HepG2 (cell line): Measurements from ENCODE around the gene CDC25C. TPM values are rescaled to one million over a fixed set of nuclear protein-coding genes. Genes with fewer than 3 reads are reported as not detected.

Source experiments
- ATAC-seq: fragments of 200-7000 bp; cut with Tn5 transposase; 3 replicates; pipeline ENCODE4 v1.9.1; 2020; ENCODE audit warnings: mild to moderate bottlenecking, moderate library complexity
- BruUV-seq: library from RNA; stranded (reverse); fragments of 400-500 nt; replicated peaks from 2 replicates; lab custom pipeline; 2021; lab: Mats Ljungman, UMichigan
- CTCF ChIA-PET: fragments of 300-600 bp; formaldehyde crosslinking; extraction: SDS; loops from one replicate; lab custom pipeline; 2021; ENCODE audit warnings: low total read pairs, inconsistent platforms, low intra/inter-chr PET ratio; lab: Yijun Ruan, JAX
- POLR2A ChIA-PET: fragments of 350-600 bp; sonication (Branson Sonifier 250); formaldehyde crosslinking; loops from one replicate; lab custom pipeline; 2020; ENCODE audit warnings: antibody characterized with exemption, inconsistent platforms; lab: Yijun Ruan, JAX
- DNase-seq: peaks from one replicate; pipeline ENCODE4 v3.0.0-alpha.2; 2015; ENCODE audit warnings: low spot score
- FAIRE-seq: peaks from 3 replicates; lab custom pipeline; 2011; peaks lifted over from hg19 to GRCh38; lab: Jason Lieb, UNC
- H2AFZ ChIP-seq: one replicate; pipeline ENCODE4 v1.6.1; 2011; ENCODE audit warnings: low read length, inconsistent platforms
- H3K27ac ChIP-seq: fragments of 300-600 bp; 3 replicates; pipeline ENCODE4 v1.8.0; 2011; ENCODE audit warnings: mixed run types, mild to moderate bottlenecking, mixed read lengths, low read length, inconsistent platforms; ENCODE audit not compliant: insufficient read depth; ENCODE audit errors: extremely low read length
- H3K27me3 ChIP-seq, 2 experiments: fragments of 200-600 bp in 1 of 2; 2 replicates in 1 of 2; 3 replicates in 1 of 2; pipeline versions ENCODE4 v1.6.0 to v1.8.0; 2011; ENCODE audit warnings: low read length in 2 of 2, mild to moderate bottlenecking in 2 of 2, moderate library complexity in 2 of 2, inconsistent platforms in 1 of 2; ENCODE audit not compliant: insufficient read depth in 2 of 2, control insufficient read depth in 1 of 2
- H3K36me3 ChIP-seq, 2 experiments: fragments of 200-600 bp in 1 of 2; replicated peaks in 1 of 2; 2 replicates in 1 of 2; 3 replicates in 1 of 2; pipeline versions ENCODE4 v1.5.1 to v1.8.0; 2011; ENCODE audit warnings: low read length in 2 of 2, inconsistent platforms in 1 of 2; ENCODE audit not compliant: insufficient read depth in 2 of 2, control insufficient read depth in 1 of 2
- H3K4me1 ChIP-seq: 2 replicates; pipeline ENCODE4 v1.5.1; 2012; ENCODE audit warnings: low read length, inconsistent platforms; ENCODE audit not compliant: insufficient read depth
- H3K4me2 ChIP-seq: 2 replicates; pipeline ENCODE4 v1.6.0; 2011; ENCODE audit warnings: low read depth, low read length, inconsistent platforms
- H3K4me3 ChIP-seq, 3 experiments: fragments of 200-600 bp in 1 of 3; sonication (generic), shearing (Covaris generic) in 1 of 3; replicated peaks in 1 of 3; 2 replicates each; pipeline ENCODE4 v1.5.1; 2011 to 2016; ENCODE audit warnings: low read length in 3 of 3, inconsistent platforms in 2 of 3, low read depth in 2 of 3, mild to moderate bottlenecking in 2 of 3, control low read depth in 1 of 3, mixed read lengths in 1 of 3; ENCODE audit not compliant: insufficient read depth in 1 of 3
- H3K79me2 ChIP-seq: one replicate; pipeline ENCODE4 v1.6.1; 2011; ENCODE audit warnings: low read length, inconsistent platforms; ENCODE audit not compliant: insufficient read depth
- H3K9ac ChIP-seq: 2 replicates; pipeline ENCODE4 v1.6.0; 2011; ENCODE audit warnings: mild to moderate bottlenecking, low read depth, low read length, inconsistent platforms; ENCODE audit not compliant: insufficient read depth
- H3K9me3 ChIP-seq: 2 replicates; pipeline ENCODE4 v1.5.1; 2012; ENCODE audit warnings: mild to moderate bottlenecking, low read length
- H4K20me1 ChIP-seq: 2 replicates; pipeline ENCODE4 v1.6.0; 2011; ENCODE audit warnings: inconsistent platforms, mild to moderate bottlenecking, low read length, moderate library complexity; ENCODE audit not compliant: insufficient read depth
- HIC2 ChIP-seq: sonication (generic); formaldehyde crosslinking; IDR thresholded peaks from 2 replicates; pipeline ENCODE4 v1.9.0; 2022; ENCODE audit warnings: low read depth, missing genetic modification reagents
- HNRNPK ChIP-seq: fragments of 200-400 bp; formaldehyde crosslinking; IDR thresholded peaks from 2 replicates; pipeline ENCODE4 v1.6.1; 2018; ENCODE audit warnings: low read length, low read depth, moderate library complexity, mild to moderate bottlenecking; ENCODE audit not compliant: poor library complexity, severe bottlenecking
- HOXA9 ChIP-seq: sonication (generic); formaldehyde crosslinking; IDR thresholded peaks from 2 replicates; pipeline ENCODE4 v1.8.1; 2022; ENCODE audit warnings: missing genetic modification reagents, mild to moderate bottlenecking, moderate library complexity, borderline replicate concordance
- JUND ChIP-seq: sonication (generic); formaldehyde crosslinking; IDR thresholded peaks from 2 replicates; pipeline ENCODE4 v1.8.0; 2022; ENCODE audit warnings: mild to moderate bottlenecking, missing genetic modification reagents
- REL ChIP-seq: sonication (generic); formaldehyde crosslinking; conservative IDR thresholded peaks from 2 replicates; pipeline ENCODE4 v1.8.0; 2022; ENCODE audit warnings: mild to moderate bottlenecking, missing genetic modification reagents, moderate library complexity
- ZBTB14 ChIP-seq: sonication (generic); formaldehyde crosslinking; IDR thresholded peaks from 2 replicates; pipeline ENCODE4 v1.4.0; 2020; ENCODE audit warnings: missing genetic modification reagents
- ZBTB38 ChIP-seq: sonication (generic); formaldehyde crosslinking; IDR thresholded peaks from 2 replicates; pipeline ENCODE4 v1.5.1; 2020; ENCODE audit warnings: mild to moderate bottlenecking, missing genetic modification reagents
- ZNF296 ChIP-seq: sonication (generic); formaldehyde crosslinking; conservative IDR thresholded peaks from 2 replicates; pipeline ENCODE4 v1.5.0; 2020; ENCODE audit warnings: mild to moderate bottlenecking, missing genetic modification reagents
- ZNF382 ChIP-seq: sonication (generic); formaldehyde crosslinking; IDR thresholded peaks from 2 replicates; pipeline ENCODE4 v1.5.0; 2020; ENCODE audit warnings: missing genetic modification reagents, mild to moderate bottlenecking, borderline replicate concordance
- WGBS: methylation state at CpG from one replicate; pipeline ENCODE4 v1.1.6; 2017; ENCODE audit warnings: low lambda C conversion rate; 5-methylcytosine and 5-hydroxymethylcytosine counted together
- in situ Hi-C: cut with HindIII; loops from 2 replicates; pipeline ENCODE4 v1.10.0; 2017; ENCODE audit warnings: low pct_unique_long_range_greater_than_20kb; ENCODE audit not compliant: extremely low pct_ligation_motif_present
- intact Hi-C: fragments of 100-400 bp; cut with micrococcal nuclease; formaldehyde crosslinking; loops from one replicate; pipeline ENCODE4 v1.10.0; 2022; ENCODE audit not compliant: unreplicated experiment
- polyA plus RNA-seq, 8 experiments: library from polyadenylated mRNA; depleted of rRNA in 3 of 8; stranded (reverse) in 7 of 8; unstranded in 1 of 8; fragments of >200 nt; fragmentation: Illumina TruSeq in 4 of 8; extraction: Trizol in 4 of 8; gene quantifications; 2 replicates each; pipeline versions ENCODE4 v1.2.1 to v1.2.3, GENCODE V29; 2011 to 2016; ENCODE audit warnings: low read depth in 4 of 8, missing spikeins in 1 of 8, mixed read lengths in 1 of 8; ENCODE audit not compliant: insufficient read depth in 1 of 8
- total RNA-seq, 5 experiments: library from RNA; depleted of rRNA; stranded (reverse); fragments of >200 nt; fragmentation: Illumina TruSeq; extraction: Trizol; gene quantifications; 2 replicates each; pipeline ENCODE4 v1.2.3, GENCODE V29; 2016; ENCODE audit warnings: low read depth in 1 of 5

Gene CDC25C
- total and polyA plus RNA-seq, 2 of the 13 experiments (the other 11 are each of a cell fraction or from before 2014, with no cell fraction given): 17.7 to 27.6 TPM

GRCh38 chr5:138364576-138364975, 33.0 kb upstream of the CDC25C start:
- Histone ChIP-seq H3K4me2 (no peak overlapping the region), H3K36me3 (no peaks in the 10 kb centered on the region; a peak in 2 of 5 replicates), H3K9ac (no peak overlapping the region), H3K9me3 (no peaks in the 10 kb centered on the region), H3K4me1 (peaks cover 22% of the 10 kb centered on the region), H4K20me1 (peaks cover 9% of the 10 kb centered on the region), H2AFZ (no peak overlapping the region), H3K27me3 (no peaks in the 10 kb centered on the region; a peak in 1 of 5 replicates), H3K4me3 (no peak overlapping the region), H3K27ac (no peak overlapping the region), H3K79me2 (peaks cover 86% of the 10 kb centered on the region)
- intact Hi-C loops (no loop called here), in situ Hi-C loops (no loop called here)
- POLR2A ChIA-PET: no interaction called here
- BruUV-seq: no TSS peak
- DNase-seq (no peak), FAIRE-seq (no peak), ATAC-seq (no peak)
- no peak for TF ChIP-seq ZBTB14 (CRISPR knock-in tag)
- no peak for TF ChIP-seq REL (CRISPR knock-in tag)
- TF ChIP-seq ZNF296: no peak
- TF ChIP-seq HOXA9: no peak
- TF ChIP-seq HIC2 (CRISPR knock-in tag): no peak
- no peak for TF ChIP-seq ZNF382 (CRISPR knock-in tag)
- TF ChIP-seq ZBTB38 (CRISPR knock-in tag): no peak
- TF ChIP-seq HNRNPK: no peak
- TF ChIP-seq JUND (CRISPR knock-in tag): no peak
- WGBS: 88% methylated on average over 1 of the region's 1 CpG
- CTCF ChIA-PET: no interaction called here
